T-helper 1 cell (primary cell): ENCODE measurements around the gene MGAT4B.
A peak's percentile ranks its signal among the peaks of the same experiment; 100 is the strongest.

Source experiments
- DNase-seq, 5 donors: peaks; one replicate each; pipeline ENCODE4 v3.0.0-alpha.2; 2012 to 2020

The MGAT4B gene

DNA sequence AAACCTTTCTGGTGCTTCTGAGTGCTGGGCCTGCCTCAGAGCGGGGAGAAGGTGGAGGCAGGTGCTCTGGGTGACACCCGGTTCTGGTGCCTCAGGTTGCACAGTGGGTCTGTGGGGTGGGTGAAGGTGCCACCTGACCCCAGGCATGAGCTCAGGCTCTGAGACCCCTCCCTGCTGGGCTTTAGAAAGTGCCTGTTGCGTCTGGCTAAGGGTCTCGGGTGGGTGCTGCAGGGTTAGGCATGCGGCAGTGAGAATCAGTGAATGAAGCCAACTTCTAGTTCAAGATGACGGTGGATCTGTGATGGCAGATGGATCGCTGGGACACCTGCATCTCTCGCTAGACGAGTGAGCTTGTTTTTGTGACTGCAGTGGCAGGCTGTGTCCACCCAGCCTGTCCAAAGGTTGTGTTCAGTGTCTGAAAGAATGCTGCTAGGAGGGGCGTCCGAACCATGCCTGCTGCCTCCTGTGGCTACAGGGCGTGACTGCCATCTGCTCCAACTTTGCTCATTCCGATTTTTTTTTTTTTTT lies 19.1 kb upstream of the MGAT4B start:
- no peak for DNase-seq

DNA sequence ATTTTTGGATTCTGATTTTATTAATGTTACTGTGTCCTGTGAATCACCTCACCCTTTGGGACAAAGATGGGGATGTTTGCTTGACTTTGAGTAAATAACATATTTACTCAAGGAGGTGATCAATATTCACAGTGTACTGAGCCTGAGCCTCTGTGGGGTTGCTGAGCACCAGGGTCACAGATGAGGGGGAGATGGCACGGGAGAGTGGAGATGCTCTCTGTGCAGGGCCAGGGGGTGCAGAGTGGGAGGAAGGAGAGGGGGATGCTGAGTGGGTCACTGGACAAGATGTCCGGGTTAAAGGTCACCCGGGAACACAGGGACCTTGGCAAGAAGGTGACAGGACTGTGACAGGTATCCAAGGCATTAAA lies 18.1 kb upstream of the MGAT4B start:
- DNase-seq: no peak

DNA sequence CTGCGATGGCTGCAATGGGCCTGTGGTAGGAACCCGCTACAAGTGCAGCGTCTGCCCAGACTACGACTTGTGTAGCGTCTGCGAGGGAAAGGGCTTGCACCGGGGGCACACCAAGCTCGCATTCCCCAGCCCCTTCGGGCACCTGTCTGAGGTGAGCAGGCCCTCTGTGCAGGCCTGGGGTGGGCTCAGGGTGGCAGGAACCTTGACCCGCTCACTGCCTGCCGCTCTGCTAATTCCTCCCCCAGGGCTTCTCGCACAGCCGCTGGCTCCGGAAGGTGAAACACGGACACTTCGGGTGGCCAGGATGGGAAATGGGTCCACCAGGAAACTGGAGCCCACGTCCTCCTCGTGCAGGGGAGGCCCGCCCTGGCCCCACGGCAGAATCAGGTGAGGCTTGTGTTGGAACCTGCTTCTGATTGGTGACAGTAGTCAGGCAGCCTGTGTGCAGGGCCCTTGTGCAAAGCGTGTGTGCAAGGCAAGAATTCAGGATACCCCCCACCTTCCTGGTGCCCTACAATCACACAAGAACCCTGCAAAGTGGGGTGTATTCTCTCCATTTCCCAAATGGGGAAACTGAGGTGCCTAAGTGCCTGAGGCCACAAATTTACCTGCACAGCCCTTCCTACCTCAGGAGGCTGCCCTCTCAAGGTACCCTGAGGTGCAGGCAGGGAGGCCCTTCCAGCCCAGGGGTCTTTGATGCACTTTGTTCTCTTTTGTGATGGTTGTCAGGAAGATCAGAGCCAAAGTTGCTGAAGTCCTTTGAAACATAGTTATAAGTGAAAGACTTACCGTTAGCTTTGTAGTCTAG lies 17.5 kb upstream of the MGAT4B start:
- no peak for DNase-seq

DNA sequence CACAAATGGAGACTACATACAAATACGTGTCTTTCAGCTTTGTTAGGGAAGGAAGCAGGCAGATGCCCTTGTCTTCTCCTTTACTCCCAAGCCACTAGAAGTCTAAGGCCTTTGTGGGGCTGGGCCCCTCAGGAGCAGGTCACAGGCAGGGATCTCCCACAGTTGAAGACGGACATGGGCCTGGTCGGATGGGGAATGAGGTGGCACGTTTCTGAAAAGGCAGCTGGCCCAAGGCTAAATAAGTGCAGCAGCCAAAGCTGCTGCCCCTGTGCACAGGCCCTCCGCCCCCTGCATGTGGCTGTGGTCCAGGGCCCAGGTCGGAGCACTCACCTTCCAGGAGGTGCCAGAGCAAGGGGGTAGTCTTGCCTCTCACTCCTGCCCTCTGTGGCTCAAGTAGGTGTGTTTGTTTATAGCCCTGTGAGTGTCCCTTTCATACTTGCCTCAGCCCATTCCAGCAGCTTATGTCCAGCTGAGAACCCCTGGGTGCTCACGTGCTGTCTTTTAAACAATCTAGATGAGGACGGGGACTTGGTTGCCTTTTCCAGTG lies 15.9 kb upstream of the MGAT4B start:
- no peak for DNase-seq

DNA sequence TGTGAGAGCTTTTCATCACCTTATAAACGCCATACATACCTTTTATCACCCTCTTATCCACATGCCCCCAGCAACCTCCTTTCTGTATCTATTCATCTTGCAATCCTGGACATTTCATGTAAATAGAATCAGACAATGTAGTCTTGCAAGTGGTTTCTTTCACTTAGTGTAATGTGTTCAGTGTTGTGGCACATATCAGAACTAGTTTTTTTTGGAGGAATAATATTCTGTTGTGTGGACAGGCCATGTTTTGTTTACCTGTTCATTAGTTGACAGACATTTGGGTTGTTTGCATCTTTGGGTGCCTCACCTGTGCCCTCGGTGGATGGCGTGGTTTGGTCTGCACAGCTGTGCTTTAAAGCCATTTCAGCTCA lies 15.4 kb upstream of the MGAT4B start:
- no peak for DNase-seq

DNA sequence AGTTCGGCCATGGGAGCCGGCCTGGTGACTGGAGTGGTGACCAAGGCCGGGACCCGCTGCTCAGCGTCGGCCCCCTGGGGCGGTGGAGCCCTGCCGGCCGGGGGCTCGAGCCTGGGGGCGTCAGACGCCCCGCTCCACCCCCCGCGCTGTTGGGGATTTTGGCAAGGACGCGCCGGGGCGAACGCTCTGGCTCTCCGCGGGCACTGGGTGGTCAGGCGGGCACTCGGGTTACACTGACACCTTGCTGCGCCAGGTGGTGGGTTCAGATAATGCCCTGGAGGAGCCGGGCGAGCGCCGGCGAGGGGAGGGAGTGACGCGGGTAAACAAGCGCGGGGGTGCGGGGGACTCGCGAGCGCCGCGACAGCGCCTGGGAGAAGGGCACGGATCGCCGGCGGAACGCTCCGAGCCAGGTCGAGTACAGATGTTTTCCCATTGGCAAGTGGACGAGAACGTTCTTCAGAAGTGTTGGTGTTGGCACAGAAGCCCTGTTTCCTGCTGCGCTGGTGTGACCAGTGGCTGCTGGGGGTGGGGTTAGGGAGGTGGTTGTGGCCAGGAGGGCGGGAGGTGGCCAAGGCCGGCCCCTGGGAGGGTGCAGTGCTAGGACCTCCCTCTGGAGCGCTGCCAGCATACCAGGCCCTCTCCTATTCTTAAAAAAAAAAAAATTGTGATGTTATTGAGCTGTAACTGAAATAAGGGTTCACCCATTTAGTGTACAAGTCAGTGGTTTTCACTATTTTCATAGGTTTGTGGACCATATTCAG lies 14.8 kb upstream of the MGAT4B start:
- peak; percentile 83 to 87 (median 85) for DNase-seq

DNA sequence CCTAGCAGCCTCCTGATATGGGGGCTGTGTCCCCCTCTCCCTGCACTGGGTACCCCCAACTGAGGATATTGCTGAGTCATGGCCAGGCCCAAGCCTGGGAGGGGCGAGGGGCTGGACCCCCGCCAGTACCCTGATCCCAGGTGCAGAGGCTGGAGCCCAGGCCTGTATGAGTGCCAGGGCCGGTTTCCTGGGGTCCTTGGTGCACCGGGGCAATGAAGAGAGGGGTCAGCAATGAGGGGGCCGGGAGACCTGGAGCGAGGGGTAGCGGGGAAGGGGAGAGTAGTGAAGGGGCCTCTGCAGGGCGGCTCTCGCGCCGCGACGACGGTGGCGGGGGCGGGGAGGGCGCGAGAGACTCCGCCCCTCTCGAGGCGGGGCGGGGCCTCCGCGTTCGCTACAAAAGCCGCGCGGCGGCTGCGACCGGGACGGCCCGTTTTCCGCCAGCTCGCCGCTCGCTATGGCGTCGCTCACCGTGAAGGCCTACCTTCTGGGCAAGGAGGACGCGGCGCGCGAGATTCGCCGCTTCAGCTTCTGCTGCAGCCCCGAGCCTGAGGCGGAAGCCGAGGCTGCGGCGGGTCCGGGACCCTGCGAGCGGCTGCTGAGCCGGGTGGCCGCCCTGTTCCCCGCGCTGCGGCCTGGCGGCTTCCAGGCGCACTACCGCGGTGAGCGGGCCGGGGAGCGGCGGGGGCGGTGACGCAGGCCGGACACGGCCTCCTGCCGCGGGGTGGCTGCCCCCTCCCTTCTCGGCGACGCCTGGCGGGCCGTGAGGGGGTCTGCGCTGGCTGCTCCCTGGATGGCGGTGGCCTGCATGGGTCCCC lies 14.0 kb upstream of the MGAT4B start, which contains the start of gene SQSTM1:
Gene SQSTM1, plus strand, starts transcription at position 423 of the 815 bp plus-strand sequence. Its CDS starts 32 bp downstream, at position 455.
- DNase-seq: peak; percentile 59 to 81 (median 73)

DNA sequence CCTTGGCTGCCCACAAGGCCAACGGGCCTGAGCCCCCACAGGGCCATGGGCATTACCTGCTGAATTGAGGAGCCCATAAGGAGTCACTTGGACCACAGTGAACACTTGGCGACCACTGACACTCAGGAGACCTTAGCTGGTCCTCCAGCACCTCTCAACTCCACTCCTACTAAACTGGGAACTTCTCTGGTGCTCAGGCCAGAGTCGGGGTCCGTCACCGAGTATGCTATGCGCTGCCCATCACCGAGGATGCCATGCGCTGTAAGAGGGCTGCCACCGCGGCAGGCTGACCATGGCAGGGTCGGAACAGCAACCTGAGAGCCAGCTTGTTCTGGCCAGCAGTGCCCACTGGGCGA lies 13.4 kb upstream of the MGAT4B start:
- DNase-seq: no peak

DNA sequence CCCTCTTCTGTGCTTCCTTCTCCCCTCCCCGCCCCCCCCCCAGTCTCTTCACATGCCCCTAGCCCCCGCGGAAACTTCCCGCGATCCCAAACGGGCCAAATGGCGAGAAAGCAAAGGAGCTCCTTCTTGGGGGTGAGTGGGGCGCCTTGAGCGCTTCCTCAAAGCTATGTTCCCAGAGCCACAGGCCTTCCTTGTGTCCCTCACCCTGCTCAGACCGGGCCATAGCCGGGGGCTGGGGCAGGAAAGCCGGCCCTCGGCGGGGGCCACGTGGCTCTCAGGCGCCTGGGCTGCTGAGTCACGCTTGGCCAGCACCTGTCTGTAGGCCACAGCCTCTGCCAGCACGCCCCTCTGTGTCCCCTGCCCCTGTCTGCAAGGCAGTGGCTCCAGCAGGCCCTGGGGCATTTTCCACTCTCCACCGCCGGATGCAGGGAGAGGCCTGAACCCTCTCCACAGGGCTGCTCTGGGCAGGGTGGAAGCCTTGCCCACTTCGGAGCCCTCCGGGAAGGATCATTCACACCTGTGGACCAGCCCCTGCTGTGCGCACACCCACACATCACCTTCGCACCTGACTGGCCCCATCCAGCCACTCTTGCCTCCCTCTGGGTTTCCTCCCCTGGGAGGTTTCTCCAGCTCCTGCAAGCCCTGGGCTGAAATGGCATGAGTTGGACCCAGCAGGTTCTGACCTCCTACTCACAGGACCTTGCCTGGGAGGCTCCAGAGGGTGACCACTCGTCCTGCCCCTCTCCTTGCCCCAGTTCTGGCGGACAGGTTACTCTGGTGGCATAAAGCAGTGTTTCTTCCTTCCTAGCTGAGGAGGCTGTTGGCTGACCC lies 12.8 kb upstream of the MGAT4B start:
- peak in 2 of 5 donors; percentile 41 for DNase-seq

DNA sequence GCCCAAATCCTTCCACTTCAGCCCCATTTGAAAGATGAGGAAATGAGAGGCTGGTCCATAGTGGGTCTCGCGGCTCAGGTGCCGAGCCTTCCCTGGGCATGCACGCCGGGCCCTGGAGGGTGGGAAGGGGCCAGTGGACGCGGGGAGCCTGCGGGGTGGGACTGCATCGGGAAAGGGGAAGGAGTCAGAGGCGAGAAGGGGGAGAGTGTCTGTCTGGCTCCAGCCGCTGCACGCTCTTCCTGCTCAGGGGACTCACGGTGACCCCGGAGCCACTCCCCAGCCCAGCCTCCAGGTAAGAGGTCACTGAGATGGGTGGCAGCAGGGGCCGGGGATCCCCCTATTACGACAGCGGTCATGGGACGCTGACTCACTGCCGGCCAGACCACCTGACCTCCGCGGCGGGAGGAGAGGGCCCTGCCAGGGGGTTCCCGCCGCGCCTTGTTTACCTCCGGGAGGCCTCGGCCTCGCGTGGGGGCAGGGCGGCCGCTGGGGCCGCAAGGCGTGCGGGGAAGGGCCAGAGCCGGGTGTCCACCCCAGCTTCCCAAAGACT lies 12.2 kb upstream of the MGAT4B start:
- peak; percentile 81 to 94 (median 90) for DNase-seq

DNA sequence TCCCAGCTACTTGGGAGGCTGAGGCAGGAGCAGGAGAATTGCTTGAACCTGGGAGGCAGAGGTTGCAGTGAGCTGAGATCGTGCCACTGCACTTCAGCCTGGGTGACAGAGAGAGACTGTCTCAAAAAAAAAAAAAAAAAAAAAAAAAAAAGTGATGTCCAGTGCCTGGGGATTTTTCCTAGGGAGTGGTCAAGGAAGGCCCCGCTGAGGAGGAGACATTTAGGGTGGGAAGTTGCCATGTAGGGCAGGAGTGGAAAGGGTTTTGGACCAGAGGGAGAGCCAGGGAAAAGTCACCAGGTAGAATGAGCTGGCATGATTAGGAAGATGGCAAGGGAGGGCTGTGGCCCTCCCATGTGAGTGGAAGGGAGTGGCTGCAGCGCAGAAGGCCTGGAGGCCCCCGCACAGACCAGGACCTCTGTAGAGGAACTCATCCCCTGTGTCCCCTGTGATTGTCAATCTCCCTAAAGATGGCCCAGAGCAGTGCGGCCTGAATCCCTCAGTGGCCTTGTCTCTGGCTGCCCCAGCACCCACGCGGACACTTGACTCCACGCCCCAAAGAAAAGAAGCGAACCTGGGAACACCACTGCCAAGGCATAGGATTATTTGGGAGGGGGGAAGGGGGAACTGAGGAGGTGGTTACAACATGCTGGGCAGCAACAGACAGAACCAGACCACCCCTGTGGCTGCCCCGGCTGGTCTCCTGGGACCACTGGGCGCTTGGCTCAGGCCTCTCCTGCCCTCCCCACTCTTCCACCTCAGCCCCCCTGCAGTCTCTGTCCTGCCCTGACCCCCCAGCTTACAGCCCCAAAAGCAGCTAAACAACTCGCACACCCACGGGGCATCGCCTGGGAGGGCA lies 11.5 kb upstream of the MGAT4B start:
- no peak for DNase-seq

DNA sequence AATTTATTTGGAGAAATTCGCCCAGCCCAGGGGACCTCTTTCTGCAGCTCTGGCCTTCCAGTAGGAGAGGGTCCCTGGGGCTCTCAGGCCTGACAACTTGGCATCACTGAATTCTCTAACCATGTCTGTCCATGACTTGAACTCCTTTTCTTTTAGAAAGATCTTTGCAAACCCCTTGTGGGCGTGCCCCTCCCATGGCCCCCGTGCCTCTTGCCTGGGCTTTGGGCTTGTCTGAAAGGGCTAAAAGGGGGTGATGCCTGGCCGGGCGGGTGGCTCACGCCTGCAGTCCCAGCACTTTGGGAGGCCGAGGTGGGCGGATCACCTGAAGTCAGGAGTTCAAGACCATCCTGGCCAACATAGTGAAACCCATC lies 10.8 kb upstream of the MGAT4B start:
- DNase-seq: no peak

DNA sequence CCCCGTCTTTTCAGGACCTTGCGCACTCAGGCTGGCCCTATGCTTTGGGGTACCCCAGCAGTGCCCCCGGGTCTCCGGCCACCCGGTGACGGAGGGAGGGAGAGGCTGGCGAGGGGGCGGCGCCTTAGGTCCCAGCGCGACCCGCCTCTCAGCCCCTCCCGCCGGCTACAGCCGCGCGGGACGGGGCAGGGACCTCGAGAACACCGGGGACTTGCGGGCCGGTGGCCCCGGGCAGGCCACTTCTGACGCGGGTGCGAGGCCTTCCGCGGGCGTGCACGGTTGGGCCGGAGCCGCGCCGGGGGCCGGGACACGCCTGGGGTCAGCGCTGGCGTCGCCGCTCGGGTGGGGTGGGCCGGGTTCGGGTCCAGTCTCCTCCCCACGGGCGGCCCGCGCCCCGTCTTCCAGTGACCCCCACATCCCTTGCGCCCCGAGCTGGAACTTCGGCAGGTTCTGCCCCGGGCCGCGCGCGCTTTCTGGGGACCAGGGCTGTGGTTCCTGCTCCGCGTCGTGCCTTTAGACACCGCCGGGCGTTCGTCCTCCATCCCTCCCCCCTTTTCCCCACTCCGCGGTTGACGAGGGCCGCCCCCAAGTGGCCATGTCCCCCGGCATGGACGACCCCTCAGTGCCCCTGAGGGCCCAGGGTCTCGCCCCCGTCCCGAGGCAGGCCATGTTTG lies 10.3 kb upstream of the MGAT4B start:
- DNase-seq: no peak

DNA sequence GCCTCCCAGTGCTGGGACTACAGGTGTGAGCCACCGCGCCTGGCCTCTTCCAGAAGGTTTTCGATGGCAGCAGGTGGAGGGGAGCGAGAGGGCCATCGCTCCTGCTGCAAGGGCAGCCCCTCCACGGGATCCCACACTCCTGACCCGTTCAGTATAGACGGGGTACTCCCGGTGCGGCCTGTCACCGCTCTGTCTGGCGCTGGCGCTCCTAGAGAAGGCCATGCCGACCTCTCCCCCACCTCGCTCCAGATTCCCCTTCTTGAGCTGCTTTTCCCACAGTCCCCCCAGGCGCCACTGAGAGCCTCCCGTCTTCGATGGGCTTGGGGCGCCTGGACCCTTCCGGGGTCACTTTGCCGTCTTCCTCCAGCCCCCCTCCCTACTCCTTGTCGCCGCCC lies 9.7 kb upstream of the MGAT4B start:
- no peak for DNase-seq

DNA sequence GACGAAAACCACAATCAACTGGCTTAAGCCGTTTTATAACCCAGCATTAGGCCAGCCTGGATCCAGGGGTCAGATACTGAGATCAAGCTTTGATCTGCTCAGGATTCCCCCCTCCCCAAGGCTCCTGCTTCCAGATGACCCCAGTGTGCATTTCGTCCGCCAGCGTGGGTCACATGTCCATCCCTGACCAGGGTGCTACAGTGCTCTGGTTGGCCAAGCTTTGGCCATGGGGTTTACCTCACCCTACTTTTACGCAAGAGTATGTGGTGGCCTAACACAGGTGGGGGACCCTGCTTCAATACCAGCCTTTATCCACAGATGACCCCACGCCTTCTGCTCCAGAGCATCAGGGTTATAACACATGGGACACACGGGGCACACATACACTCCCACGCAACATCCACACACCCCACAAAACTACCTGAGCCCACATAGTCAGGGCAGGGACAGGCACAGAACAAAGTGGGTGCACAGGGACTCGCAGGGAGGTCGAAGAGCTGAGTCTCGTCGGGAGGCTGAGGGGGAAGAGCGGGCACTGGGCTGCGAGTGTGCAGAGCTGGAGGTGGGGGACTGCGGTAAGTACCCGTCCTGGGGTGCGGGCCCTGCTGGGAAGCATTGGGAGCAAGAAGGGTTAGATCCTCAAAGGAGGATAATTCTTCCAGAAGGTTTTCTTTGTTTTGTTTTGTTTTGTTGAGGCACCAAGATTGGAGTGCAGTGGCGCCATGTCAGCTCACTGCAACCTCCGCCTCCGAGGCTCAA lies 9.0 kb upstream of the MGAT4B start:
- no peak for DNase-seq

DNA sequence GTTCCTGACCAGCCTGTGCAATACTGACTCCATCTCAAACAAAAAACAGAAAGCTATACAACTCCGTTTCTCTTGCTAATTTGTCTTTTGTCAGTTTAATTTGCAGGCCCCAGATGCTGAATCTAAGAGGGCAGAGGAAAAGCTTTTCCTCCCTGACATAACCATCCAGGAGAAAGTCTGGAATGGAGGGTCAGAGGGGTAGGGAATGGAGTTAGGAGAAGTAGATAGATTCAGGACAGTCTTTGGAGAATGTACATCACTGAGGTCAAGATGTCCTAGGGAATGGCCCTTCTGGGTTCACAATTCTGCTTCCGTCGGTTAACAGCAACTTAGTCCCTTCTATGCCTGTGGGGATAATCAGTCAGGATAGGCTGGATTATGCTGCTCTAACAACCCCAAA lies 7.4 kb upstream of the MGAT4B start:
- DNase-seq: no peak

DNA sequence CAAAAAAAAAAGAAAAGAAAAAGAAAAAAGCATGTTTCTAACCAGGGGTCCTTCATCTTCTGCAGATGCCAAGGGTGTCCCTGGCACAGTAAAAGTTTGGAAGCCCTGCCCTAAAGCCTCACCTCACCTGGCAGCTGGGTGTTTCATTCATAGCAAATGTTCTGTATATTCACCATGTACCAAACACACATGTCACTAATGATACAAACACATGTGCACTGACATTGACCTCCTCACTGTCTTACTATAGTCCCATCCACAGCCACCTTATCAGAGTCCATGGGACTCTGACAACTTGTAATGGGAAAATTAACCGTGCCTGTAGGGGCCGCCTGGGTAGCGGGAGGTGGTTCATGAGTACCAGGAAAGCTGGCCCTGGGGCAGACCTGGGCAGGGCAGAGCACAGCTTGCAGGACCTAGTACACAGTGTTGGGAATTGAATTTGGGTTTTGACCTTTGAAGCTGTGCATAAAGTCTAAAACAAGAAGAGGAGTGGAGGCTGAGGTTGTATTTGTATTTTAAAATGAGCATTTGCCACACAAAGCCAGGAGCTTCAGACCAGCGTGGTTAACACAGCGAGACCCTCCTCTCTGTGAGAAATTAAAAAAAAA lies 6.4 kb upstream of the MGAT4B start:
- no peak for DNase-seq

DNA sequence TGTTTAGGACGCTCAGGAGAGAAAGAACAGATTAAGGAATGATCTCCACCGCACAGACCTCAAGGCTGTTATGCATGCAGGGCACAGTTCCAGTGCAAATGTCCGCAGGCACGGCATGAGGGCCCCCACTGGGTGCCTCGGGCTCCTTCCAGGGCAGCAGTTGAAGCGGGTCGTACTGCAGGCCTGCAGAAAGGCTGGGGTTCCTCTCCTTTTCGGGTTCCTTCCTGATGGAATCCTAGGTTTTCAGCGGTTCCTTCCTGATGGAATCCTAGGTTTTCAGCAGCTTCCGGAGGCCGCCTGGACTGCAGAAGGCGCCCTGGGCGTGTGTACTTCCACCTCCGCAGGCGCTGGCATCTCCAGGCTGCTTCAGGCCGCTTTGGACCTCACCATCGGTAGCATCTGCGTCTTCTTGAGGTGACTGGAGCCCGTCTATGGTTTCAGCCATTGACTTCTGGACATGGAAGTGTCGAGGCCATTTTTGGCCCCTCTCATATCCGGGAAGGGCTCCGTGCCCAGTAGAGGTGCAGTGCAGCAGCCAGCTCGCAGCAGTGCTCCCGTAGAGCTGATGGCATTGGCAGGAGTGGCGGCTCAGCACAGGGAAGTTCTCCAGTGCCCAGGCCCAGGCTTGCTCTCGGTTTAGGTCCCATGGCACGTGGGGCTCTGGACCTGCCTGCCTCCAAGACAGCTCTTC lies 5.6 kb upstream of the MGAT4B start:
- DNase-seq: no peak
